ENCODE measurements around the gene CYP19A1. TPM values are rescaled to one million over a fixed set of nuclear protein-coding genes. Genes with fewer than 3 reads are reported as not detected.

The CYP19A1 gene
- total RNA-seq, 1 donor from 2014 or later, result not detected

- H3K27ac ChIP-seq, result no peak overlapping the region
- no peaks in the 10 kb centered on the region for H3K36me3 ChIP-seq
- Mint-ChIP-seq H3K9me3 (no peaks in the 10 kb centered on the region), H3K27me3 (ENCODE audit: insufficient read depth, low read depth) (no peaks in the 10 kb centered on the region), H3K36me3 (no peaks in the 10 kb centered on the region), H3K4me3 (no peak overlapping the region), H3K27ac (no peak overlapping the region), H3K4me1 (no peaks in the 10 kb centered on the region)
- TF ChIP-seq CTCF (IDR thresholded peaks at IDR 0.05) (no peak), EZH2phosphoT487 (IDR thresholded peaks at IDR 0.05) (no peak), EZH2 (IDR thresholded peaks at IDR 0.05) (no peak)
- H2AFZ ChIP-seq (replicated peaks), result no peak overlapping the region
- no peak overlapping the region for H3K9ac ChIP-seq
- H3K4me1 ChIP-seq, result no peaks in the 10 kb centered on the region
- no peaks in the 10 kb centered on the region for H3K27me3 ChIP-seq
- no peaks in the 10 kb centered on the region for H3K79me2 ChIP-seq (ENCODE audit: low read depth)
- no peak overlapping the region for H3K4me3 ChIP-seq
- no peaks in the 10 kb centered on the region for H3F3A ChIP-seq (ENCODE audit: low read depth)
- no peak for DNase-seq (ENCODE audit: low spot score)
- no peak overlapping the region for H3K4me2 ChIP-seq
- no peaks in the 10 kb centered on the region for H3K9me3 ChIP-seq (ENCODE audit: low read depth)
- no peaks in the 10 kb centered on the region for H4K20me1 ChIP-seq (ENCODE audit: low read depth)
Observed at GRCh38 chr15:51200792-51201191, 137.6 kb downstream of the CYP19A1 start.

DNA sequence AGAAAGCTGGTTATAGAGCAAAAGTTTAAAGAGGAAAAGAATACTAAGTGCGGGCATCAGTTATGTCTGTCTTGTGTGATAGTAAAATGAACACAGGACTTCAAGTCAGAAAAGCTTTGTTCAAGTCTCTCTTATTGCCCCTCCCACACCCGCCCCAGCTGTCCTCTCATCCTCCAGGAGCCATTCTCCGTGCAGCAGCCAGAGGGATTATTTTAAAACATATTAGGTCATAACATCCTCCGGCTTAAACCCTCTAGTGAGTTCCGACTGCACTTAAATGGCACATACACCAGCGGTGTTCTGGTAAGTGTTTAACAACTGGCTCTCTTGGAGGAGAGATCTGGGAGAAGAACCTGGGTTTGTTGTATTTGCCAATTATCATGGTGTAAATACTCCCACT is 138.9 kb downstream of the CYP19A1 start:
- no peaks in the 10 kb centered on the region for H3K4me1 ChIP-seq
- no peaks in the 10 kb centered on the region for H3K4me1 Mint-ChIP-seq
- H3K27me3 ChIP-seq, result no peaks in the 10 kb centered on the region
- no peak overlapping the region for H3K4me3 ChIP-seq
- H3K79me2 ChIP-seq (ENCODE audit: low read depth), result no peaks in the 10 kb centered on the region
- no peak overlapping the region for H2AFZ ChIP-seq (replicated peaks)
- no peaks in the 10 kb centered on the region for H3K9me3 Mint-ChIP-seq
- no peak overlapping the region for H3K27ac Mint-ChIP-seq
- no peak overlapping the region for H3K4me2 ChIP-seq
- H3K36me3 ChIP-seq, result no peaks in the 10 kb centered on the region
- no peaks in the 10 kb centered on the region for H3K9me3 ChIP-seq (ENCODE audit: low read depth)
- no peak for TF ChIP-seq CTCF (IDR thresholded peaks at IDR 0.05)
- no peak for TF ChIP-seq EZH2 (IDR thresholded peaks at IDR 0.05)
- H3K27ac ChIP-seq, result no peak overlapping the region
- H3K9ac ChIP-seq, result no peak overlapping the region
- no peaks in the 10 kb centered on the region for H3K36me3 Mint-ChIP-seq
- H3K27me3 Mint-ChIP-seq (ENCODE audit: insufficient read depth, low read depth), result no peaks in the 10 kb centered on the region
- no peak for DNase-seq (ENCODE audit: low spot score)
- H3K4me3 Mint-ChIP-seq, result no peak overlapping the region
- H4K20me1 ChIP-seq (ENCODE audit: low read depth), result no peaks in the 10 kb centered on the region
- no peaks in the 10 kb centered on the region for H3F3A ChIP-seq (ENCODE audit: low read depth)

GRCh38 chr15:51198701-51199232 is 139.6 kb downstream of the CYP19A1 start:
- Mint-ChIP-seq H3K9me3 (no peaks in the 10 kb centered on the region), H3K27ac (no peak overlapping the region), H3K36me3 (no peaks in the 10 kb centered on the region), H3K4me3 (no peak overlapping the region), H3K27me3 (ENCODE audit: insufficient read depth, low read depth) (no peaks in the 10 kb centered on the region), H3K4me1 (no peaks in the 10 kb centered on the region)
- Histone ChIP-seq H3F3A (ENCODE audit: low read depth) (no peaks in the 10 kb centered on the region), H3K27ac (no peak overlapping the region), H3K9me3 (ENCODE audit: low read depth) (no peaks in the 10 kb centered on the region), H3K79me2 (ENCODE audit: low read depth) (no peaks in the 10 kb centered on the region), H3K4me2 (no peak overlapping the region), H3K4me1 (no peaks in the 10 kb centered on the region), H3K9ac (no peak overlapping the region), H3K27me3 (no peaks in the 10 kb centered on the region), H4K20me1 (ENCODE audit: low read depth) (no peaks in the 10 kb centered on the region), H2AFZ (replicated peaks) (no peak overlapping the region), H3K4me3 (no peak overlapping the region), H3K36me3 (no peaks in the 10 kb centered on the region)
- no peak for DNase-seq (ENCODE audit: low spot score)
- TF ChIP-seq EZH2phosphoT487 (IDR thresholded peaks at IDR 0.05), result no peak
- TF ChIP-seq CTCF (IDR thresholded peaks at IDR 0.05), result no peak
- no peak for TF ChIP-seq EZH2 (IDR thresholded peaks at IDR 0.05)
